ENCODE data around the gene CPT2. TPM values are rescaled to one million over a fixed set of nuclear protein-coding genes. Genes with fewer than 3 reads are reported as not detected.
A peak's percentile ranks its signal among the peaks of the same experiment; 100 is the strongest.

Gene CPT2
- total RNA-seq, 1 donor = 30.2 TPM

GRCh38 chr1:53210954-53211353, 14.3 kb downstream of the CPT2 start:
- DNase-seq (ENCODE audit: low read depth in 2 of 3, low spot score in 2 of 3) = no peak

GRCh38 chr1:53214376-53214940, 17.8 kb downstream of the CPT2 start:
- DNase-seq (ENCODE audit: low read depth in 2 of 3, low spot score in 2 of 3) = no peak

- DNase-seq (ENCODE audit: low read depth in 2 of 3, low spot score in 2 of 3) = no peak
Measured at GRCh38 chr1:53218201-53218600, 21.6 kb downstream of the CPT2 start.

GRCh38 chr1:53219711-53220110, 23.1 kb downstream of the CPT2 start:
- no peak for DNase-seq (ENCODE audit: low read depth in 2 of 3, low spot score in 2 of 3)

GRCh38 chr1:53220171-53220961, 23.7 kb downstream of the CPT2 start, which contains the start of gene CZIB:
CZIB (minus strand) TSS chr1:53220634; CDS start chr1:53220575, 59 bp downstream.
- DNase-seq (ENCODE audit: low read depth in 2 of 3, low spot score in 2 of 3) = peak; percentile 84 to 92 (median 90)

- DNase-seq (ENCODE audit: low read depth in 2 of 3, low spot score in 2 of 3) = no peak
Measured at GRCh38 chr1:53220962-53221286, 24.3 kb downstream of the CPT2 start.

GRCh38 chr1:53237638-53238037, 41.0 kb downstream of the CPT2 start:
- DNase-seq (ENCODE audit: low read depth in 2 of 3, low spot score in 2 of 3) = no peak

GRCh38 chr1:53238197-53239155, 41.9 kb downstream of the CPT2 start, which contains the start of gene MAGOH:
MAGOH (minus strand) TSS chr1:53238518; CDS start chr1:53238448, 70 bp downstream.
- DNase-seq (ENCODE audit: low read depth in 2 of 3, low spot score in 2 of 3) = peak; percentile 93 to 96 (median 94)

GRCh38 chr1:53241828-53242227, 45.2 kb downstream of the CPT2 start:
- no peak for DNase-seq (ENCODE audit: low read depth in 2 of 3, low spot score in 2 of 3)

- DNase-seq (ENCODE audit: low read depth in 2 of 3, low spot score in 2 of 3) = no peak
Measured at GRCh38 chr1:53242381-53242780, 45.8 kb downstream of the CPT2 start.

GRCh38 chr1:53244141-53244540, 47.5 kb downstream of the CPT2 start:
- DNase-seq (ENCODE audit: low read depth in 2 of 3, low spot score in 2 of 3) = no peak

- DNase-seq (ENCODE audit: low read depth in 2 of 3, low spot score in 2 of 3) = no peak
Measured at GRCh38 chr1:53246261-53247134, 49.9 kb downstream of the CPT2 start.

GRCh38 chr1:53249706-53250105, 53.1 kb downstream of the CPT2 start:
- no peak for DNase-seq (ENCODE audit: low read depth in 2 of 3, low spot score in 2 of 3)

GRCh38 chr1:53250325-53250724, 53.7 kb downstream of the CPT2 start:
- DNase-seq (ENCODE audit: low read depth in 2 of 3, low spot score in 2 of 3) = no peak

GRCh38 chr1:53254011-53254640, 57.5 kb downstream of the CPT2 start:
- DNase-seq (ENCODE audit: low read depth in 2 of 3, low spot score in 2 of 3) = no peak

GRCh38 chr1:53255031-53255430, 58.4 kb downstream of the CPT2 start:
- DNase-seq (ENCODE audit: low read depth in 2 of 3, low spot score in 2 of 3) = no peak

GRCh38 chr1:53256511-53257453, 60.2 kb downstream of the CPT2 start:
- DNase-seq (ENCODE audit: low read depth in 2 of 3, low spot score in 2 of 3) = no peak

GRCh38 chr1:53257454-53258081, 60.9 kb downstream of the CPT2 start:
- DNase-seq (ENCODE audit: low read depth in 2 of 3, low spot score in 2 of 3) = no peak

Measured in hematopoietic multipotent progenitor cell (in vitro differentiated cells).